Inflammatory macrophage treated with lipopolysaccharide for 1 hour (primary cell): ENCODE data around the gene ATAD5.
"Not testable (repeated sequence)": the region's sequence is repeated elsewhere in the genome, so short reads cannot be mapped to it uniquely, and the experiment has no call there.

Source experiments
- DNase-seq, 2 donors: peaks; one replicate each; pipeline ENCODE4 v3.0.0-alpha.2; 2020 to 2022

Gene ATAD5, protein sequence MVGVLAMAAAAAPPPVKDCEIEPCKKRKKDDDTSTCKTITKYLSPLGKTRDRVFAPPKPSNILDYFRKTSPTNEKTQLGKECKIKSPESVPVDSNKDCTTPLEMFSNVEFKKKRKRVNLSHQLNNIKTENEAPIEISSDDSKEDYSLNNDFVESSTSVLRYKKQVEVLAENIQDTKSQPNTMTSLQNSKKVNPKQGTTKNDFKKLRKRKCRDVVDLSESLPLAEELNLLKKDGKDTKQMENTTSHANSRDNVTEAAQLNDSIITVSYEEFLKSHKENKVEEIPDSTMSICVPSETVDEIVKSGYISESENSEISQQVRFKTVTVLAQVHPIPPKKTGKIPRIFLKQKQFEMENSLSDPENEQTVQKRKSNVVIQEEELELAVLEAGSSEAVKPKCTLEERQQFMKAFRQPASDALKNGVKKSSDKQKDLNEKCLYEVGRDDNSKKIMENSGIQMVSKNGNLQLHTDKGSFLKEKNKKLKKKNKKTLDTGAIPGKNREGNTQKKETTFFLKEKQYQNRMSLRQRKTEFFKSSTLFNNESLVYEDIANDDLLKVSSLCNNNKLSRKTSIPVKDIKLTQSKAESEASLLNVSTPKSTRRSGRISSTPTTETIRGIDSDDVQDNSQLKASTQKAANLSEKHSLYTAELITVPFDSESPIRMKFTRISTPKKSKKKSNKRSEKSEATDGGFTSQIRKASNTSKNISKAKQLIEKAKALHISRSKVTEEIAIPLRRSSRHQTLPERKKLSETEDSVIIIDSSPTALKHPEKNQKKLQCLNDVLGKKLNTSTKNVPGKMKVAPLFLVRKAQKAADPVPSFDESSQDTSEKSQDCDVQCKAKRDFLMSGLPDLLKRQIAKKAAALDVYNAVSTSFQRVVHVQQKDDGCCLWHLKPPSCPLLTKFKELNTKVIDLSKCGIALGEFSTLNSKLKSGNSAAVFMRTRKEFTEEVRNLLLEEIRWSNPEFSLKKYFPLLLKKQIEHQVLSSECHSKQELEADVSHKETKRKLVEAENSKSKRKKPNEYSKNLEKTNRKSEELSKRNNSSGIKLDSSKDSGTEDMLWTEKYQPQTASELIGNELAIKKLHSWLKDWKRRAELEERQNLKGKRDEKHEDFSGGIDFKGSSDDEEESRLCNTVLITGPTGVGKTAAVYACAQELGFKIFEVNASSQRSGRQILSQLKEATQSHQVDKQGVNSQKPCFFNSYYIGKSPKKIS (N-terminal part only)

DNA sequence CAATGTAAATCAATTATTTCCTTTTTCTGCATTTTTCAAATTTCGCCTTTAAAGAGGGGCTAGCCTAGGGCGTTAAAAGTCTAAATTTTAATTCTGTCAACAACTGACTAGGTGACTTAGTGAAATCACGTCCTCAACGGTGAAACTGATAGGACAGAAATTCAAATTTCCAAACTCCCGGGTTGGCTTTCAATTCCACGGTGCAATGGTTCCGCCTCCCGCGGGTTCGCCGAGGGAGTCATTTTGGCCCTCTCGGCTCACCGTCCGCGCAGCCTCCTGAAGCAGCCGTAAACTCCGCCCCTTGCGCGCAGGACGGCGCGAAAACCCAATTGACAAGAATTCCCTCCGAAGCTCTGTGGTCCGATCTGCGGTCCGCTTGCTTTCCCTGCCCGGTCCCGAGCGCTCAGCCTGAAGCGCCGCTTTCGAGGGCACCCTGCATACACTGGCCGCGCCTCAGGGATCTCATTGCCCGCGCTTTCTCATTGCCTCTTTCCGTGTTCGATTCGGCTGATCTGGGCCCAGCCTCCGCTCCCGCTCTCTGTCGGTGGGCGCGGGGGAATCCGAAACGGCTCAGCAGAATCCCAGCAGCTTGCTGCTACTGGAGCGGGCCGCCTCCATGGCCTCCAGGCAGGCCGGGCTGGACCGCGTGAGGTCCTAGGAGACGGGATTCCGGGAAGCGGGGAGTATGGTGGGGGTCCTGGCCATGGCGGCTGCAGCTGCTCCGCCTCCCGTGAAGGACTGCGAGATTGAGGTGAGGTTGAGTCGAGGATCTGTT is at the start of gene ATAD5:
Gene ATAD5 (plus strand): TSS at position 304 of the 775 bp plus-strand sequence. CDS start 382 bp downstream, at position 686.
- DNase-seq: peak; percentile 87 to 93

DNA sequence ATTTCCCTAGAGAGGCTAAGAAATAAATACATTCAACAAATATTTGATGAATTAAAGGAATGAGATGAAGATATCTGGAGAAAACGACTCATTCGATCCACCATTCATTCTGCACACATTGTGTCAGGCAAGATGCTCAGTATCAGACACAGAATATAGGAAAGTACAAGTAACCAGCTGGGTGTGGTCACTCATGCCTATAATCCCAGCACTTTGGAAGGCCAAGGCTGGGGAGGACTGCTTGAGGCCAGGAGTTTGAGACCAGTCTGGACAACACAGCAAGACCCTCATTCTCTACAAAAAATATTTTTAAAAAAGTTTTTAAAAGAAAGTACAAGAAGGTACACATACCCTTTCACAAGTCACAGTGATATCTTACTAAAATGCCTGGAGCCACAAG is 49.6 kb upstream of the ATAD5 start:
- DNase-seq: no peak

GRCh38 chr17:30788918-30789317 is 42.8 kb upstream of the ATAD5 start:
- no peak for DNase-seq

DNA sequence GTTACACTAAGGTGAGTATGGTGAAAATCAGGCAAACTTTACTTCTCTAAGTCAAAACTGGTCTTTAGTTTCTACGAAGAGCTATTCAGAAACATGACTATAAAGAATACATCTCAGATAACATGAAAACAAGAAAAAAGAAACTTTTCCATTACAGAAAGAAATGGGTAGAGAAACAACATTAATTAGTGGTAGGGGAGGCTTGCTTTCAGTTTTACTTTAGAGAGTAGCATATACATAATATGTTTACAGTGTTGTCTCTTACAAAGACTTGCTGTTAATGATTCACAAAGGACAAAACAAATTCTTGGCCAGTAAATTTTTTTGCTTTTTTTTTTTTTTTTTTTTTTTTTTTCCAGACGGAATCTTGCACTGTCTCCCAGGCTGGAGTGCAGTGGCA is 41.5 kb upstream of the ATAD5 start:
- no peak for DNase-seq

DNA sequence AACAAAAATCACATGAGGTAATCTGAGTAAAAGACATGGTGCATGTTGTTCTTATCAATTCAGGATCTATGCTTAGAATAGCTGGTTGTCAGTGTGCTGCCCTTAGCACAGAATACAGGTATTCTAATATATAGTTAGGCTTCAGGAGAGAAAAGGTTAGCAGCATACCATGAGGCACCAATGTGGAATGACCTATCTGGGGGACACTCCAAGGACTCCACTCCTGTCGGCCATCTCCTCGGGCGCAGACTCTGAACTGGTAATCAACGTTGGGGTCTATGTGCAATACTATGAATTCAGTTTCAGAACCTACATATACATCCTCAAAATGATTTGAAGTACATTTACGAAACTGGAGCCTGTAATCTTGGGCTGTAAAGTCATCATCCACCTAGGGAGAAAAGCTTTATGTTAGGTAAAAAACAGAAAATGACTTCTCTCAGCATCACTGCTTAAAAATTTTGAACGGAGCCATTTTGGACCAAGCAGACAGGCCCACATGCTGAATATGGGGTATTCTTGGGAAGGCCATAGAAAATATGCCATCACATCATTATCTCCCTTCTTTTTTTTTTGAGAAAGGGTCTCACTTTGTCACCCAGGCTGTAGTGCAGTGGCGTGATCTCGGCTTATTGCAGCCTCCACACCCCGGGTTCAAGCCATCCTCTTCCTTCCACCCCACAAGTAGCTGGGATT is 38.3 kb upstream of the ATAD5 start:
- DNase-seq: no peak

DNA sequence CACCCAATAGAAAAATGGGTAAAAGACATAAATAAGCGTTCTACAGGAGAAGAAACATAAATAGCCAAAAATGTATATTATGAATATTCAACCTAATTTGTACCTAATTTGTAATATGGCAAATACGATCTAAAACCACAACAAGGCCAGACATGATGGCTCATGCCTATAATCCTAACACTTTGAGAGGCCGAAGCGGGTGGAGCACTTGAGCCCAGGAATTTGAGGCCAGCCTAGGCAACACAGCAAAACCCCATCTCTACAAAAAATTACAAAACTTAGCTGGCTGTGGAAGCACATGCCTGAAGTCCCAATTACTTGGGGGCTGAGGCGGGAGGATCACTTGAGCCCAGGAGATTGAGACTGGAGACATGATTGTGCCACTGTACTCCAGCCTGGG is 37.4 kb upstream of the ATAD5 start:
- no peak for DNase-seq

DNA sequence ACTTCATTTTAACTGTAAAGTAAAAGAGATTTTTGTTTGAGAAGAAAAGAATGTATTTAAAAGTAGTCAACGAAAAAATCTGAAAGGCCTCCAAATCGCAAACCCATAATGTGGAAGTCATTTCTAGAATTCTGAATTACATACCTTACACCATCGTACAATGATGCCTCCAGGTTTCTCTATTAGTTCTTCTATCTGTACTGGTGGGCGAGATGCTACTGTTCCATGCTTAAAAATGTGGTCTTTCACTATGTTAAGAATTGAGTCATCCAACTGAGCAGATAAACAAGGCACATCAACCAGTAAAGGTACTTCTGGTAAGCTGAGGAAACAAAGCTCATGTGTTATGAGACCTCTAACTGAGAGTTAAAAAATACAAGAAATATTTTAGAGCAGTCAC is 35.8 kb upstream of the ATAD5 start:
- DNase-seq: no peak

DNA sequence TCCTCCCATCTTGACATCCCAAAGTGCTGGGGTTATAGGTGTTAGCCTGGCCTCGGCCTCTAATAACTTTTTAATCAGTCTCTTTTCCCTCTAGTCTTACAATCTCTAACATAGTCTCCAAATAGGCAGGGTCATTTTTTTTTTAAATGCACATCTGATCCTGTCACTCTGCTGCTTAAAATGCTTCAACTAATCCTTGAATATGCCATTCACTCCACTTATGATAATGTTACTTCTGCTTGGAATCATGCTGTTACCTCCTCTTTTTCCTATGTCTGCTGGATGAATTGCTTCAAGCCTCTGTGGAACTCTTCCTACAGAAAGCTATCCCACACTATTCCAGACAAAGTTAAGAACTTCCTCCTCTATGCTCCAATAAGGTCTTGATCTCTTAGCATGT is 30.1 kb upstream of the ATAD5 start:
- no peak for DNase-seq

- DNase-seq: peak in 1 of 2 donors; percentile 26
These were observed 25.8 kb upstream of the ATAD5 start for GRCh38 chr17:30805944-30806456.

- DNase-seq: no peak
These were observed 23.9 kb upstream of the ATAD5 start for GRCh38 chr17:30807896-30808295.

- peak; percentile 69 to 78 for DNase-seq
These were observed 22.9 kb upstream of the ATAD5 start for GRCh38 chr17:30808785-30809286.

DNA sequence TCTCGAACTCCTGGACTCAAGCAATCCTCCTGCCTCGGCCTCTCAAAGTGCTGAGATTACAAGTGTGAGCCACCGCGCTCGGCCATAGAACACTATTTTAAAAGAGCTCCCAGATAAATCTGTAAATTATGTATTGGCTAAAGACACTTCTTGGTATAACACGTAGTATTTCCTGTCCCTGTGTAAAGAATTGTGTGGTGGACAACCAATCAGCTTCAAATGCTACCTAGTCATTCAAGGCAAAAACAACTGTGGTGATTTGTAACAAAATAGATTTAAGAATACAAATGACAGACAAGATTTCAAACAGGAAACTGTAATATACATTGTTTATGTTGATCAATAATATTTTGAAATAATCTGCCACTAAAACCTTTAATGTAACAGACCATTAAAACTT is 21.9 kb upstream of the ATAD5 start:
- DNase-seq: no peak

DNA sequence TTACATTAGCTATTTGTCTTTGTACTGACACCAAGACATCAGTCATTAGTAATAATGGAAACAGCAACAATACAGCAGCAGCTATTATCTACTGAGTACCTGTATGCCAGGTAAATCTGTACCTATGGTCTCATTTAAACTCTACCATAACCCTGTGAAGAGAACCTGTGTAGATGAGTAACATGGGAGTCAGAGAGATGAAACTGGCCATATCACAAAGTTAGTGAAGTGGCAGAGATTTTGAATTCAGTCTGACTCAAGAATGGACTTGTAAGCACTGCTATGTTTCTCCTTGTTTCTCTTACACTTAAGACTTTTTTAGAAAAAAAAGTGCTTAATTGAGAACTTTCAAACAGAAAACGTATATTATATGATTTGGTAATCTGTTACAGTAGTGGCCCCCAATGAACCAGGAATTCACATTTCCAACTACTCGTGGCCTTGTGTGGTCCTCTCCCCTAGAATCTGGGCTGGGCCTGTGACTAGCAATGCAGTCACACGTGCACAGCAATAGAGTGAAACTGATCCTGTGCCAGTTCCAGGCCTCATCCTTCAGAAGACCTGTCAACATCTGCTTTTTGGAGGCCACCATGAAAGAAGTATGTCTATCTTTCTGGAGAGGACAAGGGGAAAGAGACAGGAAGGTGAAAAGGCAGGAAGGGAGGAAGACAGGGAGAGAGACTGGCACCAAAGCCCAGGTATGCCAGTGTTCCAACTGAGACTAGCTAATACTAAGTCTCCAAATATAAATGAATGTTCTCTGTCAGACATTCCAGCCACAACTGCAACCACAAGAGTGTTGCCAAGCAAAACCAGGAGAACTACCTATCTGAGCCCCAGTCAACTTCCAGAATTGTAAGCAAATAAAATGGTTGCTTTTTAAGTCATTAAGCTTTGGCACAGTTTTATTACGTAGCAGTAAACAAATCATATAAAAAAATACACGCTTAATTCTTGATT is 19.3 kb upstream of the ATAD5 start:
- DNase-seq: no peak

- not testable (repeated sequence) for DNase-seq
These were observed 17.5 kb upstream of the ATAD5 start for GRCh38 chr17:30814236-30814635.

- peak; percentile 56 to 58 for DNase-seq
These were observed 16.9 kb upstream of the ATAD5 start for GRCh38 chr17:30814860-30815259.

GRCh38 chr17:30816165-30816564 is 15.6 kb upstream of the ATAD5 start:
- no peak for DNase-seq

DNA sequence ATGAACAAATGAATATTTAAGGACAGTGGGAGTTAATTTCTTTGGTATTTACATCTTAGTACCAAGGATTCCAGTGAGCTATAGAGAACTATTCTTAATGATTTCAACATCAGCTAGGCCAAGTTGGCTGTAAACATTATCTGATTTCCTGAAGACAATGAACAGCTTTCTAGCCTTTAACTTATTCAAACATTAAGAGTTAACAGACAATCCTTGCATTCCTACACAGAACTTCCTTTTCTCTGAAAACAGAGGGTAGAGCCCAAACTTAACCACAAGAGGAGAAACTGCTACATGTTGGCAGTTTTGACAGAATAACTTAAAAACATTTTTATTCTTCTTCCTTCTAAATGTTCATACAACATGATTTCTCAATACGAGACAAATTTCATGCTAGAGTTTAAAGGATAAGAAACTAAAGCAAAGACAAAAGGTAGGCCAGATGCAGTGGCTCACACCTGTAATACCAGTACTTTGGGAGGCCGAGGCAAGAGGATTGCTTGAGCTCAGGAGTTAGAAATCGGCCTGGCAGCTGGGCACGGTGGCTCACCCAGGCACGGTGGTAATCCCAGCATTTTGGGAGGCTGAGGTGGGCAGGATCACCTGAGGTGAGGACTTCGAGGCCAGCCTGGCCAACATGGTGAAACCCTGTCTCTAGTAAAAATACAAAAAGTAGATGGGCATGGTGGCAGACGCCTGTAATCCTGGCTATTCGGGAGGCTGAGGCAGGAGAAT is 11.6 kb upstream of the ATAD5 start:
- no peak for DNase-seq

GRCh38 chr17:30821871-30822723 is 9.7 kb upstream of the ATAD5 start:
- peak in 1 of 2 donors; percentile 33 for DNase-seq
